Immature natural killer cell (primary cell): ENCODE measurements around the gene PRKAG2. TPM values are rescaled to one million over a fixed set of nuclear protein-coding genes. Genes with fewer than 3 reads are reported as not detected.

Experiments
- DNase-seq, 3 donors: peaks; one replicate each; pipeline ENCODE4 v3.0.0; 2022; ENCODE audit warnings: mixed read lengths in 1 of 3
- H3K27ac Mint-ChIP-seq, 6 donors: one replicate each; pipeline ENCODE4 v1.8.0; 2020; ENCODE audit warnings: mixed read lengths in 6 of 6, mild to moderate bottlenecking in 5 of 6, inconsistent platforms in 4 of 6, moderate library complexity in 3 of 6
- H3K27me3 Mint-ChIP-seq, 3 donors: one replicate each; pipeline ENCODE4 v1.8.0; 2020 to 2021; ENCODE audit warnings: low read depth in 3 of 3, mild to moderate bottlenecking in 3 of 3, mixed read lengths in 3 of 3, moderate library complexity in 3 of 3, inconsistent platforms in 1 of 3
- H3K36me3 Mint-ChIP-seq, 3 donors: one replicate each; pipeline ENCODE4 v1.8.0; 2020; ENCODE audit warnings: mixed read lengths in 3 of 3, inconsistent platforms in 2 of 3, mild to moderate bottlenecking in 2 of 3
- H3K4me1 Mint-ChIP-seq, 2 donors: one replicate each; pipeline ENCODE4 v1.8.0; 2020; ENCODE audit warnings: inconsistent platforms in 2 of 2, mild to moderate bottlenecking in 2 of 2, mixed read lengths in 2 of 2, moderate library complexity in 1 of 2
- H3K4me3 Mint-ChIP-seq, 5 donors: one replicate each; pipeline ENCODE4 v1.8.0; 2020; ENCODE audit warnings: mild to moderate bottlenecking in 5 of 5, mixed read lengths in 5 of 5, inconsistent platforms in 3 of 5, moderate library complexity in 3 of 5
- H3K9me3 Mint-ChIP-seq, 6 donors: one replicate each; pipeline ENCODE4 v1.8.0; 2020; ENCODE audit warnings: mild to moderate bottlenecking in 6 of 6, mixed read lengths in 6 of 6, inconsistent platforms in 4 of 6, moderate library complexity in 3 of 6
- polyA plus RNA-seq, 3 donors: library from polyadenylated mRNA; unstranded; fragments of 300-500 nt; fragmentation: Illumina TruSeq; gene quantifications; one replicate each; pipeline ENCODE4 v1.2.3, GENCODE V29; 2021

The PRKAG2 gene
- polyA plus RNA-seq, 3 donors from 2014 or later = 14.7 to 22.5 (median 19.1) TPM

DNA sequence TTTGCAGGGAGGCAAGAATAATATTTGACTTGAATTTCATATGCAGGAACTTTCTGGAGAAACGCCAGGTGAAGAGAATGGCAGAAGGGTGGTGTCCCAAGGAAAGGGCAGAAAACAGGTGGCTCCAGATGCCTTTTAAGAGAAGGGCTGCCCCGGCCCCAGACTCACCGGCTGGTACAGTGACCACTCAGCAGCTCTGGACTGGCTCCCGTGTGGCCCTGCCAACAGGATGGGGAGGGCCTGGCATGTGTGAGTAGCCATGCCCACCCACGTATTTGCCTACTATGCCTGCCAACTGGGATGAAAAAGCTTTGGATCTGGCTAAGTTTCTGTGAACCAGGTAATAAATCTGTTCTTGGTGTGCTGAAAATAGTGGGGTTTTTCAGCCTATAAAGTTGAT is 159.5 kb downstream of the PRKAG2 start:
- DNase-seq = no peak
- H3K9me3 Mint-ChIP-seq = no peaks in the 10 kb centered on the region
- no peak overlapping the region for H3K4me3 Mint-ChIP-seq
- peaks cover 0 to 3% (median 3%) of the 10 kb centered on the region in 3 donors for H3K36me3 Mint-ChIP-seq
- peaks cover 3 to 6% of the 10 kb centered on the region in 2 donors for H3K4me1 Mint-ChIP-seq
- H3K27me3 Mint-ChIP-seq = peaks cover 0 to 6% (median 3%) of the 10 kb centered on the region in 3 donors
- H3K27ac Mint-ChIP-seq = peak overlapping the region in 1 of 6 donors; percentile 75

DNA sequence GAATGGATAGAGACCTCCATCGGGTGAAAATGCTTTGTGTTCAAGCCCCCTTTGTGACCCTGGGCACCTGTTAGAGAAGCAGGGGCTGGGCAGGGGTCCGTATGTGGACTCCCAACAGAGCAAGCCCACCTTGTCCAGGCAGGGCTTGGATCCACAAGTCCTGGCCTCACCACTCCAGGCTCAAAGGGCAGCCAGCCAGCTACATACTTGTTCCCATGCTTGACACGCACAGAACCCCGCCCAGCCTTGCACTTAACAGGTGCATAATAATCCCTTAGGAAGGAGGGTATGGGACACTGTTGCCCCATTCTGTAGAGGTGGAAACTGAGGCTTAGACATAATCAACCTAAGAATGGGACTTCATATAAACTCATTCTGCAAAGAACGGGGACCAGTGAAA is 160.6 kb downstream of the PRKAG2 start:
- no peak overlapping the region for H3K27ac Mint-ChIP-seq
- no peaks in the 10 kb centered on the region for H3K9me3 Mint-ChIP-seq
- peaks cover 7 to 10% of the 10 kb centered on the region in 2 donors for H3K4me1 Mint-ChIP-seq
- no peak overlapping the region for H3K4me3 Mint-ChIP-seq
- H3K27me3 Mint-ChIP-seq = peaks cover 0 to 6% (median 3%) of the 10 kb centered on the region in 3 donors
- peaks cover 0 to 3% (median 3%) of the 10 kb centered on the region in 3 donors for H3K36me3 Mint-ChIP-seq
- DNase-seq = no peak

- Mint-ChIP-seq H3K36me3 (peaks cover 0 to 3% (median 3%) of the 10 kb centered on the region in 3 donors), H3K27ac (no peak overlapping the region), H3K27me3 (peaks cover 0 to 6% (median 3%) of the 10 kb centered on the region in 3 donors), H3K9me3 (no peaks in the 10 kb centered on the region), H3K4me1 (peaks cover 7 to 10% of the 10 kb centered on the region in 2 donors), H3K4me3 (no peak overlapping the region)
- no peak for DNase-seq
These were observed 161.1 kb downstream of the PRKAG2 start for GRCh38 chr7:151715666-151716315.

GRCh38 chr7:151714201-151714600 is 162.7 kb downstream of the PRKAG2 start:
- no peak for DNase-seq
- Mint-ChIP-seq H3K4me1 (peaks cover 7 to 10% of the 10 kb centered on the region in 2 donors), H3K9me3 (no peaks in the 10 kb centered on the region), H3K36me3 (peaks cover 0 to 8% (median 3%) of the 10 kb centered on the region in 3 donors), H3K27me3 (peaks cover 1 to 5% (median 3%) of the 10 kb centered on the region in 3 donors), H3K4me3 (no peak overlapping the region), H3K27ac (no peak overlapping the region)

- H3K36me3 Mint-ChIP-seq = peaks cover 0 to 9% (median 3%) of the 10 kb centered on the region in 3 donors
- peaks cover 7 to 10% of the 10 kb centered on the region in 2 donors for H3K4me1 Mint-ChIP-seq
- H3K4me3 Mint-ChIP-seq = no peak overlapping the region
- no peaks in the 10 kb centered on the region for H3K9me3 Mint-ChIP-seq
- H3K27ac Mint-ChIP-seq = no peak overlapping the region
- DNase-seq = no peak
- H3K27me3 Mint-ChIP-seq = peaks cover 1 to 4% (median 3%) of the 10 kb centered on the region in 3 donors
These were observed 164.1 kb downstream of the PRKAG2 start for GRCh38 chr7:151712810-151713125.

GRCh38 chr7:151711906-151712809 is 164.8 kb downstream of the PRKAG2 start:
- Mint-ChIP-seq H3K4me3 (no peak overlapping the region), H3K36me3 (peaks cover 0 to 9% (median 1%) of the 10 kb centered on the region in 3 donors), H3K4me1 (peaks cover 7 to 10% of the 10 kb centered on the region in 2 donors), H3K9me3 (no peaks in the 10 kb centered on the region), H3K27me3 (peaks cover 1 to 4% (median 3%) of the 10 kb centered on the region in 3 donors), H3K27ac (peak overlapping the region in 1 of 6 donors; percentile 50)
- no peak for DNase-seq

DNA sequence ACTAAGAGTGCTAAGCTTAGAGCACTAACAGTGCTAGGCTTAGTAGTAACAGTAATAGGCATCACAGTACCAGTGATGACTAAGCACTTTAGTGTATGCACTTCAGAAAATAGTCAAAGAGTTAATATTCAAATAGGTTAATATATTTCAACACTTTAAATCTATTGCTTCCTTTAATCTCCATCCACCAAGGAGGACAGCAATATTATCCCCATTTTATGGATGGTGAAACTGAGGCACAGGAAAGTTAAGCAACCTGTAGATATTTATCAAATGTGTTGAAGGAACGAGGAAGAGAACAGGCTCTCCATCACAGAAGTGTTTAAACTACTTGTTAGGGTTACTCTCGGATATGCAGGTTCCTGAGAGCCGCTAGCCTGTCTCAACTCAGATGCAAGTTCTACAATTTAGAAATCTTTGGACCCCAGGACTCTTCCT is 165.5 kb downstream of the PRKAG2 start:
- no peak for DNase-seq
- peaks cover 0 to 9% (median 0%) of the 10 kb centered on the region in 3 donors for H3K36me3 Mint-ChIP-seq
- H3K27ac Mint-ChIP-seq = no peak overlapping the region
- H3K4me3 Mint-ChIP-seq = no peak overlapping the region
- peaks cover 7 to 10% of the 10 kb centered on the region in 2 donors for H3K4me1 Mint-ChIP-seq
- H3K27me3 Mint-ChIP-seq = peaks cover 1 to 4% (median 3%) of the 10 kb centered on the region in 3 donors
- no peaks in the 10 kb centered on the region for H3K9me3 Mint-ChIP-seq

DNA sequence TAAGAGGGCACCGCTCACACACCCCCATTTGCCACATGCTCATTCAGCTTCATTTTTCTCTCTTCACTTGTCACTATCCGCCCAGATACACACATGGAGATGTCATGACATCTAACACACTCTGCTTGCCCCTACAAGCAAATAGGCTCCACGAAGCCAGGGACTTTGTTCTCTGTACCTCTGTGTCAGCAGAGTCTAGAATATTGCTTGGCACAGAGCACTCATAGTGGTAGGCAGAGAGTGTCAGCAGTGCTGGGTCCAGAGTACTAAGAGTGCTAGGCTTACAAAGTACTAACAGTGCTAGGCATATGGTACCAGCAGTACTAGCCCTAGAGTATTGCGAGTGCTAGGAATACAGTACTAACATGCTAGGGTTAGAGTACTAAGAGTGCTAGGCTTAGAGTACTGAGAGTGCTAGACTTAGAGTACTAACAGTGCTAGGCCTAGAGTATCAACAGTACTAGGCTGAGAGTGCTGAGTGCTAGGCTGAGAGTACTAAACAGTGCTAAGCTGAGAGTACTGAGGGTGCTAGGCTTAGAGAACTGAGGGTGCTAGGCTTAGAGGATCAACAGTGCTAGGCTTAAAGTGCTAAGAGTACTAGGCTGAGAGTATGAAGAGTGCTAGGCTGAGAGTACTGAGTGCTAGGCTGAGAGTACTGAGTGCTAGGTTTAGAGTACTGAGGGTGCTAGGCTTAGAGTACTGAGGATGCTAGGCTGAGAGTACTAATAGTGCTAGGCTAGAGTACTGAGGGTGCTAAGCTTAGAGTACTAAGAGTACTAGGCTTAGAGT is 166.1 kb downstream of the PRKAG2 start:
- DNase-seq = no peak
- Mint-ChIP-seq H3K9me3 (no peaks in the 10 kb centered on the region), H3K4me3 (no peak overlapping the region), H3K4me1 (peaks cover 10% of the 10 kb centered on the region in 2 donors), H3K36me3 (peaks cover 0 to 7% (median 0%) of the 10 kb centered on the region in 3 donors), H3K27ac (peak overlapping the region in 1 of 6 donors; percentile 12), H3K27me3 (peaks cover 1 to 4% (median 3%) of the 10 kb centered on the region in 3 donors)

- H3K9me3 Mint-ChIP-seq = no peaks in the 10 kb centered on the region
- H3K4me3 Mint-ChIP-seq = no peak overlapping the region
- H3K36me3 Mint-ChIP-seq = peaks cover 0 to 7% (median 0%) of the 10 kb centered on the region in 3 donors
- peaks cover 10 to 13% of the 10 kb centered on the region in 2 donors for H3K4me1 Mint-ChIP-seq
- peaks cover 1 to 4% (median 3%) of the 10 kb centered on the region in 3 donors for H3K27me3 Mint-ChIP-seq
- peak overlapping the region in 1 of 6 donors; percentile 12 for H3K27ac Mint-ChIP-seq
- no peak for DNase-seq
These were observed 166.7 kb downstream of the PRKAG2 start for GRCh38 chr7:151710121-151710640.

GRCh38 chr7:151709141-151710038 is 167.5 kb downstream of the PRKAG2 start:
- Mint-ChIP-seq H3K4me1 (peaks cover 10 to 13% of the 10 kb centered on the region in 2 donors), H3K9me3 (no peaks in the 10 kb centered on the region), H3K27ac (no peak overlapping the region), H3K36me3 (peaks cover 0 to 7% (median 0%) of the 10 kb centered on the region in 3 donors), H3K27me3 (peaks cover 1 to 4% (median 3%) of the 10 kb centered on the region in 3 donors), H3K4me3 (no peak overlapping the region)
- DNase-seq = no peak

DNA sequence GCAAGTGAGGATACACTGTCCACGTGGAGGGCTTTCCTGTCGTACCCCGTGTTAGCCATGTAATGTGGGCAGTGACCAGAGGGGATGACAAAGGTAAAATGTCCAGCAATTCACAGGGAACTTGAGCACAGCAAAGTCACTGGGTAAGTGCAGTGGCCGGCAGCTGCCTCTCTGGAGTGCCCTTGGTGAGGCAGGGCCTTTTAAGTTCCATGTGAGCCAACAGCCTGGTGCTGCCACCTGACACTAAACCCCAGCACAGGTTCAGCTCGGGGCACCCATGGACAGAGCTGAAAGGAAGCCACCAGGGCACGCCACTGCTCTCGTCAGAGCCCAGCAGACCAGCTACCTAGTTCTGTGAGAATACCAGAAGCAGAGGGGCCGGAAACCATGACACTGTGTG is 168.3 kb downstream of the PRKAG2 start:
- no peak overlapping the region for H3K27ac Mint-ChIP-seq
- peaks cover 10 to 13% of the 10 kb centered on the region in 2 donors for H3K4me1 Mint-ChIP-seq
- H3K4me3 Mint-ChIP-seq = no peak overlapping the region
- no peak for DNase-seq
- peaks cover 0 to 7% (median 0%) of the 10 kb centered on the region in 3 donors for H3K36me3 Mint-ChIP-seq
- H3K27me3 Mint-ChIP-seq = peaks cover 0 to 2% (median 1%) of the 10 kb centered on the region in 3 donors
- H3K9me3 Mint-ChIP-seq = no peaks in the 10 kb centered on the region

DNA sequence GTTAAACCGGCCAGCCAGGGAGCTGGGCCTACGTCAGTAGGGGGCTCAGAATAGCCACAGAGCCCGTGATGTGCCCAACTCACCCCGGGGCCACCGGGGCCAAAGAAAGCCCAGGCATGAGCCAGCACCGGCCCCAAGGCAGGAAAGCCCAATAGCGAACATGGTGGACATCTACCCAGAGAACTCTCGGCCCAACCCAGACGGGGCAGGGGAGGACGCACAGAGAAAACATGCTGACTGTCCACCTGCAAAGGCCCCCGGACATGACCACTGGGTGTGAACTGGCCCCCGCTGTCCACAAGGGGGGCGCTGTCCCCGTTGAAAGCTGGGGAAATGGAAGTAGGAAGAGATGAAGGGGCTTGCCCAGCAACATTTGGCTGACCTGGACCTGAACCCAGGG is 169.2 kb downstream of the PRKAG2 start:
- DNase-seq = no peak
- Mint-ChIP-seq H3K27ac (no peak overlapping the region), H3K9me3 (no peaks in the 10 kb centered on the region), H3K4me3 (no peak overlapping the region), H3K27me3 (peaks cover 0 to 1% (median under 1%) of the 10 kb centered on the region in 3 donors), H3K4me1 (peaks cover 7 to 13% of the 10 kb centered on the region in 2 donors), H3K36me3 (peaks cover 0 to 7% (median 0%) of the 10 kb centered on the region in 3 donors)
